HG02571 (cell line): Measurements from ENCODE around the gene IZUMO4.

Experiments
- ATAC-seq: cut with Tn5 transposase; IDR thresholded peaks from one replicate; pipeline ENCODE4 v1.9.1; 2021; ENCODE audit warnings: mild to moderate bottlenecking, moderate library complexity; ENCODE audit not compliant: unreplicated experiment

IZUMO4 gene

DNA sequence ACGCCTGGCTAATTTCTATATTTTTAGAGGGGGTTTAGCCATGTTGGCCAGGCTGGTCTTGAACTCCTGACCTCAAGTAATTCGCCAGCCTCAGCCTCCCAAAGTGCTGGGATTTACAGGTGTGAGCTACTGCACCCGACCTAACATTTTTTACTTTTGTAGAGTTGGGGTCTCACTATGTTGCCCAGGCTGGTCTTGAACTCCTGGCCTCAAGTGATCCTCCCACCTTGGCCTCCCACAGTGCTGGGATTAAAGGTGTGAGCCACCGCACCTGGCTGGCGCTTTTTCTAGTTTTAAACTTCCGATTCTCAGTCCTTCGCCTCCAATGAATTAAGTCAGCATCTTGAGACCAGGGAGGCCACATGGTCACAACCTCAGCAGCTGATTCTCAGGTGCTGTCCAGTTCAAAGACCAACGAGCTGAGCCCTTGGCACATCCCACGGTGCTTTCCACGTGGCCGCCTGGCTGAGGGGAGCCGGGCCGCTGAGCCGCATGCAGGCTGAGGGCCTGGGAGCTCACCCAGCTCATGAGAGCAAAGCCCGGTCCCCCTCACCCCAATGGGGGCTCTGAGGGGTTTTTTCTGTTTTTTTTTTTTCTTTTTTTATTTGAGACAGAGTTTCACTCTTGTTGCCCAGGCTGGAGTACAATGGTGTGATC lies 45.6 kb downstream of the IZUMO4 start:
- no peak for ATAC-seq

DNA sequence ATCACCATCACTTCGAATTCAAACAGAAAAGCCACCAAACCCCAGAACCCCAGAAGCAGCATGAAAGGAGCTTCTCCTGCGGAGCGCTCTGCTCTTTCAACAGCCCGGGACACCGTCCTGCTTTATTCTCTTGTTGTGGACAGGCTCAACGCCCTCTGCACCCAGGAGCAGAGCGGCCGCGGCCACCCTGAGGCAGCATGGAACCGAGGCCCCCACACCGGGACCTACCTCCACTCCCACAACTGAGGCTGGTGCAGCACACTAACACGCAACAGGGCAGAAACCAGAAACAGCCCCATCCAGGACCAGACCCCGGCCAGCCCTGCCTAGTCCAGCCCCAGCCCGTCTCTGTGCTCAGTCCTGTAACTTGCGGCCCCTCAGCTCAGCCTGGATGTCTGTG lies 47.5 kb downstream of the IZUMO4 start:
- ATAC-seq, result no peak

DNA sequence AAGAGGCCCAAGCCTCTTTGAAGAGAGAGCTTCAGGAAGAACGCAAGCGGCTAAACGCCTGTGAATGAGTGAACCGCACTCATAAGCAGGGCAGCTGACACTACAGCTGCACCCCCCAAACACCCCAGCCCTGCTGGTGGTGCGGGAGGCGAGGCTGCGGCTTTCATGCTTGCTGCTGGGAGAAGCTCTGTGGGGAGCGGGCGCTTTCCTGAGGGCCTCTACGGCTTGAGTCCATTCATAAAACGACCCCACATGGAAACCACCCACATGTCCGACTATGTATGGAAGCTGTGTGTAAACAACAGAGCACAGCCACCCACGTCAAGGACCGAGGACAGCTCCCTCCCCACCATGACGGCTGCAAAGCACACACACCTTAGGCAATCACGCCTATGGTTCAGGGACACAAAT lies 49.1 kb downstream of the IZUMO4 start:
- ATAC-seq, result no peak

DNA sequence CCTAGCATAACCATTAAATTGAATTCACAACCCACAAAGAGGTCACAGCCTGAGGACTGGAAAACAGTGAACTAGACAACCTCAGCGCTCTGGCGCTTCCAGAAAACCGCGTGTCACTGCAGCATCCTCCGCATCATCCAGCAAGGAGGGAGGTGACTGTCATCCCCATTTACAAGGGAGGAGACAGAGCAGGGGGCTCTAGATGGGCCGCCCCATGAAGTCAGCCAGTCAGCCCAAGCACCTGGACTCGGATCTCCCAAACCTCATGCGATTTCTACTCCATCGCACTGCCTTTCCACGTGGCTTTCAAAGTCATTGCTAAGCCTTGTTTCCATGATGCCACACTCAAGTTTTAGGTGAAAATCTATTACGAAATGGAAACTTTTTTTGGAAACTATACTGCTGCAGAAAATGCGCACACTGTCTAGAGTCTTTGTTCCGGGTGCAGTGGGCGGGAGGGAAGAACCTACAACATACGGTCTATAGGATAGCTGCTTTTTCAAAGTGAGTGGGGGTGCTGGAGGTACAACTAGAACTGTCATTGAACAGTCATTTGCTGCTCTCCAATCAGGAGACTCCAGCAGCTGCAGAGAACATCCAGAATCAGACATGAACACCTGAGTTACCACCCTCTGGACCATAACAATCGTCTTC lies 51.9 kb downstream of the IZUMO4 start:
- ATAC-seq, result no peak
